GM21529 (cell line): ENCODE results near the gene CLDN10.
A peak's percentile ranks its signal among the peaks of the same experiment; 100 is the strongest.

Experiments used
- ATAC-seq: cut with Tn5 transposase; IDR thresholded peaks from one replicate; pipeline ENCODE4 v1.9.1; 2021; ENCODE audit not compliant: unreplicated experiment

Gene CLDN10

GRCh38 chr13:95593462-95593861, 40.9 kb downstream of the CLDN10 start:
- no peak for ATAC-seq

DNA sequence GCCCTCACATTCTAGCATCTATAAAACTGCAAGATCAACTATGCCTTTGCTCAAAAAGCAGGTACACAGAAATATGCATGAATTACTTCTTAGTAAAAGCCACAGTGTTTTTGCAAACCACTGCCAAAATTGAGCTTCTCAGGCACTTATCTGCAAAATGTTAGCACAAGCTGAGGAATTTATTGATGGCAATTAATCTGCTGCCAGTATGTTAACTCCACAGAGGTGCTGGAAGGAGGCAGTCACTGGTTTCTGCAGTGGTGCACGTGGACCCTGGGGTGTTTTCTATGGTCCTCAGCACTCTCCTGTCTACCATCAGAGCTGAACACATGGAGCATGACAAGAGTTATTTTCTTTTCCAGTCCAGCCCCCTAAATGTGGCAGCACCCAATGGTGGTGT, 44.2 kb downstream of the CLDN10 start:
- ATAC-seq, result no peak

GRCh38 chr13:95601216-95601615, 48.7 kb downstream of the CLDN10 start:
- ATAC-seq, result no peak

- no peak for ATAC-seq
These were observed 49.4 kb downstream of the CLDN10 start for GRCh38 chr13:95601906-95602305.

- no peak for ATAC-seq
These were observed 51.5 kb downstream of the CLDN10 start for GRCh38 chr13:95603887-95604555.

- no peak for ATAC-seq
These were observed 52.0 kb downstream of the CLDN10 start for GRCh38 chr13:95604556-95604915.

DNA sequence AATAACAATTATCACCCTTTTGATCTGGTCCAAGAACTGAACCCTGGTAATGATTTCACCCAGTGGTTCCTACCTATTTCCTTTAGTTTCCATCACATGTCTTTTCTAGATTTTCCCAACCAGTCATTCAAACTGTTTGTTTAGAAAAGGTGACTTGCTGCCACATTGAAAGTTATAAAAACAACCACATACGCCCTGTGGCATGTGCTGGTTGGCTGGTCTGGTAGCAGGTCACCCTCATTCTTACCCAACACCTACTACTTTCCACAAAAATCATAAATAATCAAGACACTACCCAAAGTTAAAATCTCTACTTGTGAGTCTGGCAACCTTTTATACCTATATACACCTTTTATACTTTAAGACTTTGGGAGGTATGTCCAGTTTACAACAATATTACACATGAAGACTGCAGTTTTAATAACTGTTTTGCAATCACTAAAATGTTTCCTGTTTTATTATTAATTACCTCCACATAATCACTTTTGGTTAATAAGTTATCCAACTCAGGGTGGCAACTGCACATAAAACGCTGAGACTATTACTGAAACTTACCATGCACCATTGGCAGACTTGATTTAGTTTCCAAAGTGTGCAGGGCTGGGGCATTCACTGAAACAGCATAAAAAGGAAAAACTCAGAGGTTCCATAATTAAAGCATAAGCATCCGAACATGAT, 53.1 kb downstream of the CLDN10 start:
- ATAC-seq, result no peak

GRCh38 chr13:95607366-95607765, 54.8 kb downstream of the CLDN10 start:
- no peak for ATAC-seq

DNA sequence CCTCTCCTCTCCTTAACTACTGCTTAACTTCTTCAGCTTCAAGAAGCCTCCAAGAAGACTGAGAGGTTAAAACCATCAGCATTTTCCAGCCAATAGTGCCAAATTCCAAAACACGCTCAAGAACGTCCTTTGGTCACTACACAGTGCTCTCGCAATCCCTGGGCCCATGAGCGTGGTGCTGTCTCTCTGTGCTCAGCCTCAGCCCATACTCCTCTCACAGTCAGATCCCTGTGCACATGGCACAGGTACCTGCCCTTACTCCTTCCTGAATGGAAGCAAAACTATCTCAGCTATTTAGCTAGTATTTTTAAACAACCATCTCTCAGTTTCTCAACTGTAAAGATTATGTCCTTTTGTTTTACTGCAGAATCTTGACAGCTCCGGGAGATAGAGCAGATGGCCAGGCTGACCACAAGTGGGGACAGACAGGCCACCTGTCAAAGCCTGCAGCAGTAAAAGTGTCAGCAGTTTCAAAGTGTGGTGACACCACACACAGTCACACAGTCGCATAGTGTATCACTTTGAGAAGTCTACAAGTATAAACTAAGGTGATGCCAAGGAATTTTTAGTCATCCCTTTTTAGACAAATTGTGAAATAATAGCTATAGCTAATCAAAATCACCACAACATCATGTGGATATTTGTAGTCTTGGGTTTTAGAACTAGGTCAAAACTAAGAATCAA, 56.3 kb downstream of the CLDN10 start:
- no peak for ATAC-seq

DNA sequence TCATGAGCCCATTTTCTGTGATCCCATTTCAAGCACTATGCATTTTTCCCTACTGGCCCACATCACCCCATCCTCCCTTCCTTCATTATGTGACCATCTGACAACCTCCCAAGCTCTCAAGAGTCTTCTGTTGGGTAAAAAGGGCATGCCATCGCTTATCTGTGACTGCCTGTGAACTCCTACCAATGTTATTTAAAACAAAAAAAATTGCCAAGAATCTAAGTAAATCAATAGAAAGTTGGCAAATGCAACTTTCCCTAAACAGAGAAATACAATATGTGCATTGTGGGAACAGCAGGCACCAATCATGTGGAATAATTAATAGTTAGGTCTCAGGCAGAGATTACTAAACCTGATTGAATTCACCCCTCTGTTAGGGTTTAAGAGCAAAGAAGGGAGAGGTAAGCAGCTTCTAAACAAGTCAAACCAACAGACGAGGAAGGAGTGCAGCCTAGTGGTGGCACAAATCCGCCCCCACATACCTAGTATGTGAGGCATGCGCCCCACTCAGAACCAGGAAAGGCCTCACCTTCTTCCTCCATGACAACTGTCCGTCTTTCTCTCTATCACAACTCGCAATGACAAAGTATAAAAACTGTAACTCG, 62.2 kb downstream of the CLDN10 start:
- ATAC-seq, result no peak

- no peak for ATAC-seq
These were observed 63.0 kb downstream of the CLDN10 start for GRCh38 chr13:95615539-95615938.

DNA sequence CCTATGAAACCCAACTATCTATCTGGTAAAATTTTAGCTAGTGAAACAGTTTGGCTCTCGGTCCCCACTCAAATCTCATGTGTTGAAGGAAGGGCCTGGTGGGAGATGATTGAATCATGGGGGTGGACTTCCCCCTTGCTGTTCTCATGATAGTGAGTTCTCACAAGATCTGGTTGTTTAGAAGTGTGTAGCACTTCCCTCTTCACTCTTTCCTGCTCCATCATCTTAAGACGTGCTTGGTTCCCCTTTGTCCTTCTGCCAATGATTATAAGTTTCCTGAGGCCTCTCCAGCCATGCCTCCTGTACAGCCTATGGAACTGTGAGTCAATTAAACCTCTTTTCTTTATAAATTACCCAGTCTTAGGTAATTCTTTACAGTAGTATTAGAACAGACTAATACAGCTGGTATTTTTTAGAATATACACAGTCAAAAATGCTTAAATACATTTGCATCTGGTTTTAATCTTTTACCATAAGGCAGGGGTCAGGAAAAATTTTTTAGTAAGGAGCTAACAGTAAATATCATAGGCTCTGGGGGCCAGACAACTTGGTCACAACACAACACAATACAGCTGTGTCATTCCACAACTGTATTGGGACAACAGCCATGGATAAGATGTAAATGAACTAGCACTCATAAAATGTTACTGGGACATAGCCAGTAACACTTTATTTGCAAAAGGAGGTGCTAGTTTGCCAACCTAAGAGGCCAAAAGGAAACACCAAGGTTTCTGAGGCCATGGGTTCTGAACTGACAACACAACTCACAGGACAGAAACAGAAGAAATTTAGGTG, 67.7 kb downstream of the CLDN10 start:
- ATAC-seq, result no peak

GRCh38 chr13:95620825-95621498, 68.4 kb downstream of the CLDN10 start:
- ATAC-seq, result no peak

GRCh38 chr13:95623141-95623540, 70.6 kb downstream of the CLDN10 start:
- no peak for ATAC-seq

- peak; percentile 61 for ATAC-seq
These were observed 71.5 kb downstream of the CLDN10 start for GRCh38 chr13:95624020-95624419.

GRCh38 chr13:95626768-95627167, 74.2 kb downstream of the CLDN10 start:
- no peak for ATAC-seq

GRCh38 chr13:95627590-95627989, 75.1 kb downstream of the CLDN10 start:
- ATAC-seq, result no peak

- no peak for ATAC-seq
These were observed 76.0 kb downstream of the CLDN10 start for GRCh38 chr13:95628488-95628887.

- ATAC-seq, result no peak
These were observed 76.6 kb downstream of the CLDN10 start for GRCh38 chr13:95629071-95629470.
